HEK293 (cell line): ENCODE data around the gene GNG12.

Experiments
- YY2 ChIP-seq: fragments of 450-650 bp; formaldehyde crosslinking; IDR thresholded peaks from 2 replicates; pipeline ENCODE4 v1.5.1; 2016; ENCODE audit warnings: missing biosample characterization, missing genetic modification characterization
- TF ChIP-seq, protein P1 (sequence below): fragments of 450-650 bp; formaldehyde crosslinking; IDR thresholded peaks from 2 replicates; pipeline ENCODE4 v1.5.1; 2017; ENCODE audit warnings: missing biosample characterization, missing genetic modification characterization

DNA sequence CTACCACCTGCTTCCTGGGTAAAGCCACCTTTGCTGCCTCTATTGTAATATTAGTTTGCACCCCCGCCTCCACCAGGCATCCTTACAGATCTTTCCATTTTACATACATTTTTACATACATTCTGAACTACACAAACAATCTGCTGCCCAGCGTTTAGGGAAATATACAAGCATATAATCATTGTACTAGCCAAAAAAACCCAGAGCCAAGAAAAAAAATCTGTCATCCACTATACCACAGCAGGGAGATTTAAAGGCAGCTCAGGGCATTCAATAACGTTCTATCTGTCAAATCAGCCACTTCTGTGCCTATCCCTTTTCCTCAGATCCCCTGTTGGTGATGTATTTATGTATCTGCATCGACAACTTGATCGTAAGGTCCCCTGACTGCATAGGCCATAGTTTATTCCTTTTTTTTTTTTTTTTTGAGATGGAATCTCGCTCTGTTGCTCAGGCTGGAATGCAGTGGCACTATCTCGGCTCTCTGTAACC lies 43.0 kb downstream of the GNG12 start:
- TF ChIP-seq, protein P1, sequence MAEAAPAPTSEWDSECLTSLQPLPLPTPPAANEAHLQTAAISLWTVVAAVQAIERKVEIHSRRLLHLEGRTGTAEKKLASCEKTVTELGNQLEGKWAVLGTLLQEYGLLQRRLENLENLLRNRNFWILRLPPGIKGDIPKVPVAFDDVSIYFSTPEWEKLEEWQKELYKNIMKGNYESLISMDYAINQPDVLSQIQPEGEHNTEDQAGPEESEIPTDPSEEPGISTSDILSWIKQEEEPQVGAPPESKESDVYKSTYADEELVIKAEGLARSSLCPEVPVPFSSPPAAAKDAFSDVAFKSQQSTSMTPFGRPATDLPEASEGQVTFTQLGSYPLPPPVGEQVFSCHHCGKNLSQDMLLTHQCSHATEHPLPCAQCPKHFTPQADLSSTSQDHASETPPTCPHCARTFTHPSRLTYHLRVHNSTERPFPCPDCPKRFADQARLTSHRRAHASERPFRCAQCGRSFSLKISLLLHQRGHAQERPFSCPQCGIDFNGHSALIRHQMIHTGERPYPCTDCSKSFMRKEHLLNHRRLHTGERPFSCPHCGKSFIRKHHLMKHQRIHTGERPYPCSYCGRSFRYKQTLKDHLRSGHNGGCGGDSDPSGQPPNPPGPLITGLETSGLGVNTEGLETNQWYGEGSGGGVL, result no peak
- no peak for TF ChIP-seq YY2
